Keratinocyte (primary cell): ENCODE measurements around the gene ZFP90. TPM values are rescaled to one million over a fixed set of nuclear protein-coding genes. Genes with fewer than 3 reads are reported as not detected.

Experiments used
- DNase-seq: peaks from one replicate; pipeline ENCODE4 v3.0.0-alpha.2; 2011; ENCODE audit warnings: low read depth, missing footprints, low spot score
- FAIRE-seq: peaks from 2 replicates; lab custom pipeline; 2011; peaks lifted over from hg19 to GRCh38; lab: Jason Lieb, UNC
- H2AFZ ChIP-seq: 2 replicates; pipeline ENCODE4 v1.6.0; 2012; ENCODE audit warnings: low read length, control low read depth, inconsistent platforms; ENCODE audit not compliant: control insufficient read depth
- H3K27ac ChIP-seq: 2 replicates; pipeline ENCODE4 v1.5.1; 2011; ENCODE audit warnings: low read length; ENCODE audit not compliant: control insufficient read depth, insufficient read depth
- H3K27me3 ChIP-seq: 3 replicates; pipeline ENCODE4 v1.6.0; 2011; ENCODE audit warnings: low read length; ENCODE audit not compliant: control insufficient read depth, insufficient read depth; ENCODE audit errors: extremely low read depth
- H3K36me3 ChIP-seq, 2 experiments: 2 replicates in 1 of 2; 3 replicates in 1 of 2; pipeline ENCODE4 v1.5.1; 2011; ENCODE audit warnings: low read length in 2 of 2, mild to moderate bottlenecking in 1 of 2; ENCODE audit not compliant: control insufficient read depth in 2 of 2, insufficient read depth in 2 of 2; ENCODE audit errors: extremely low read depth in 1 of 2
- H3K4me1 ChIP-seq: 3 replicates; pipeline ENCODE4 v1.5.1; 2011; ENCODE audit warnings: low read length; ENCODE audit not compliant: control insufficient read depth, insufficient read depth; ENCODE audit errors: extremely low read depth
- H3K4me2 ChIP-seq: 3 replicates; pipeline ENCODE4 v1.6.0; 2011; ENCODE audit warnings: low read depth, low read length; ENCODE audit not compliant: control insufficient read depth, insufficient read depth; ENCODE audit errors: extremely low read depth
- H3K4me3 ChIP-seq, 3 experiments: fragments of 200-600 bp in 1 of 3; sonication (generic) in 1 of 3; 2 replicates in 2 of 3; 3 replicates in 1 of 3; pipeline ENCODE4 v1.5.1; 2011 to 2016; ENCODE audit warnings: low read length in 3 of 3, mild to moderate bottlenecking in 3 of 3, control low read depth in 2 of 3, inconsistent platforms in 1 of 3, low read depth in 1 of 3, mixed read lengths in 1 of 3, mixed run types in 1 of 3, moderate library complexity in 1 of 3; ENCODE audit not compliant: control insufficient read depth in 2 of 3, insufficient read depth in 2 of 3; ENCODE audit errors: extremely low read depth in 1 of 3
- H3K79me2 ChIP-seq: 2 replicates; pipeline ENCODE4 v1.6.0; 2012; ENCODE audit warnings: low read length; ENCODE audit not compliant: control insufficient read depth, insufficient read depth
- H3K9ac ChIP-seq: 3 replicates; pipeline ENCODE4 v1.6.0; 2011; ENCODE audit warnings: low read length; ENCODE audit not compliant: control insufficient read depth, insufficient read depth; ENCODE audit errors: extremely low read depth
- H3K9me1 ChIP-seq: 3 replicates; pipeline ENCODE4 v1.6.0; 2011; ENCODE audit warnings: low read length; ENCODE audit not compliant: control insufficient read depth, insufficient read depth; ENCODE audit errors: extremely low read depth
- H3K9me3 ChIP-seq: 2 replicates; pipeline ENCODE4 v1.5.1; 2012; ENCODE audit warnings: low read depth, low read length; ENCODE audit not compliant: control insufficient read depth
- H4K20me1 ChIP-seq: 3 replicates; pipeline ENCODE4 v1.6.0; 2011; ENCODE audit warnings: low read length; ENCODE audit not compliant: control insufficient read depth, insufficient read depth; ENCODE audit errors: extremely low read depth
- EZH2 ChIP-seq: IDR thresholded peaks from one replicate; pipeline ENCODE4 v1.6.1; 2012; ENCODE audit warnings: inconsistent platforms, mild to moderate bottlenecking, low read length, moderate library complexity
- dilution Hi-C: fragments of 300-500 bp; cut with MboI; formaldehyde crosslinking; loops from one replicate; pipeline ENCODE4 v1.7.0; 2020; ENCODE audit warnings: low sequenced_read_pairs; ENCODE audit not compliant: extremely low pct_ligation_motif_present
- polyA plus RNA-seq, 5 experiments: library from polyadenylated mRNA; depleted of rRNA in 3 of 5; stranded (reverse) in 3 of 5; stranded (forward) in 1 of 5; unstranded in 1 of 5; fragments of >200 nt; gene quantifications; 1 replicate in 1 of 5; 2 replicates in 3 of 5; 3 replicates in 1 of 5; pipeline versions ENCODE4 v1.2.1 to v1.2.3, GENCODE V29; 2011 to 2012; ENCODE audit warnings: missing spikeins in 2 of 5, low read depth in 1 of 5, low replicate concordance in 1 of 5
- TF ChIP-seq, protein P1 (sequence below), 3 experiments: IDR thresholded peaks in 1 of 3; conservative IDR thresholded peaks in 1 of 3; optimal IDR thresholded peaks in 1 of 3; 2 replicates in 2 of 3; 3 replicates in 1 of 3; pipeline versions ENCODE3 to v1.5.1; 2011; ENCODE audit warnings: low read length in 3 of 3, mild to moderate bottlenecking in 3 of 3, moderate library complexity in 2 of 3, control low read depth in 1 of 3, inconsistent platforms in 1 of 3; ENCODE audit not compliant: insufficient read depth in 2 of 3; ENCODE audit errors: extremely low read depth in 1 of 3

Gene ZFP90
- polyA plus RNA-seq, 1 donor (not counting 4 experiments of a cell fraction or from before 2014, with no cell fraction given) = 15.3 TPM

GRCh38 chr16:68529931-68530701, 9.0 kb upstream of the ZFP90 start:
- no peak for DNase-seq

DNA sequence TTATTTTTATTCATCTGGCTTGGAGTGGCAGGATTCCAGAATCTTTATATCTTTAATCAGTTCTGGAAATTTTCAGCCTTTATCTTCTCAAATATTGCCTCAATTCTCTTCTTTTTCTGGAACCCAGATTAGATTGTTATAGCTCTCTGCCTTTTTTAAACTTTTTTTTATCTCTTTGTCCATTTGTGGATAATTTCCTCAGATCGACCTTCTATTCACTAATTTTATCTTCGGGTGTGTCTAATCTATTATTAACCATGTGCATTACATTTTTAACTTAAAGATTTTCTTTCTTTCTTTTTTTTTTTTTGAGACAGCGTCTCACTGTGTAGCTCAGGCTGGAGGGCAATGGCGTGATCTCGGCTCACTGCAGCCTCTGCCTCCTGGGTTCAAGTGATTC, 5.2 kb upstream of the ZFP90 start:
- dilution Hi-C loops = no loop called here
- H3K4me2 ChIP-seq = no peak overlapping the region
- no peak overlapping the region for H2AFZ ChIP-seq
- H3K27me3 ChIP-seq = no peaks in the 10 kb centered on the region
- H4K20me1 ChIP-seq = no peaks in the 10 kb centered on the region
- H3K4me1 ChIP-seq = peaks cover 11% of the 10 kb centered on the region
- FAIRE-seq = no peak
- H3K9me1 ChIP-seq = no peaks in the 10 kb centered on the region
- H3K36me3 ChIP-seq = no peaks in the 10 kb centered on the region
- DNase-seq = no peak
- no peak overlapping the region for H3K4me3 ChIP-seq
- H3K9ac ChIP-seq = no peak overlapping the region
- TF ChIP-seq EZH2 = no peak
- TF ChIP-seq, protein P1, sequence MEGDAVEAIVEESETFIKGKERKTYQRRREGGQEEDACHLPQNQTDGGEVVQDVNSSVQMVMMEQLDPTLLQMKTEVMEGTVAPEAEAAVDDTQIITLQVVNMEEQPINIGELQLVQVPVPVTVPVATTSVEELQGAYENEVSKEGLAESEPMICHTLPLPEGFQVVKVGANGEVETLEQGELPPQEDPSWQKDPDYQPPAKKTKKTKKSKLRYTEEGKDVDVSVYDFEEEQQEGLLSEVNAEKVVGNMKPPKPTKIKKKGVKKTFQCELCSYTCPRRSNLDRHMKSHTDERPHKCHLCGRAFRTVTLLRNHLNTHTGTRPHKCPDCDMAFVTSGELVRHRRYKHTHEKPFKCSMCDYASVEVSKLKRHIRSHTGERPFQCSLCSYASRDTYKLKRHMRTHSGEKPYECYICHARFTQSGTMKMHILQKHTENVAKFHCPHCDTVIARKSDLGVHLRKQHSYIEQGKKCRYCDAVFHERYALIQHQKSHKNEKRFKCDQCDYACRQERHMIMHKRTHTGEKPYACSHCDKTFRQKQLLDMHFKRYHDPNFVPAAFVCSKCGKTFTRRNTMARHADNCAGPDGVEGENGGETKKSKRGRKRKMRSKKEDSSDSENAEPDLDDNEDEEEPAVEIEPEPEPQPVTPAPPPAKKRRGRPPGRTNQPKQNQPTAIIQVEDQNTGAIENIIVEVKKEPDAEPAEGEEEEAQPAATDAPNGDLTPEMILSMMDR (optimal IDR thresholded peaks at IDR 0.05 in 1 of 3, IDR thresholded peaks at IDR 0.05 in 1 of 3, conservative IDR thresholded peaks at IDR 0.05 in 1 of 3; ENCODE audit: extremely low read depth in 1 of 3, insufficient read depth in 2 of 3, low read length in 3 of 3) = no peak
- H3K9me3 ChIP-seq = no peaks in the 10 kb centered on the region
- no peak overlapping the region for H3K27ac ChIP-seq
- no peaks in the 10 kb centered on the region for H3K79me2 ChIP-seq

More at GRCh38 chr16:68529931-68530701, 9.0 kb upstream of the ZFP90 start:
- peaks cover 13% of the 10 kb centered on the region for H3K4me1 ChIP-seq
- no peaks in the 10 kb centered on the region for H3K9me1 ChIP-seq
- dilution Hi-C loops = no loop called here
- H3K9ac ChIP-seq = peak overlapping the region; percentile 74
- H3K9me3 ChIP-seq = no peaks in the 10 kb centered on the region
- H3K27ac ChIP-seq = no peak overlapping the region
- H4K20me1 ChIP-seq = no peaks in the 10 kb centered on the region
- H3K4me3 ChIP-seq = peak overlapping the region; percentile 80 to 96 (median 82)
- TF ChIP-seq EZH2 = no peak
- TF ChIP-seq, protein P1 (optimal IDR thresholded peaks at IDR 0.05 in 1 of 3, IDR thresholded peaks at IDR 0.05 in 1 of 3, conservative IDR thresholded peaks at IDR 0.05 in 1 of 3; ENCODE audit: extremely low read depth in 1 of 3, insufficient read depth in 2 of 3, low read length in 3 of 3) = no peak
- H3K79me2 ChIP-seq = no peaks in the 10 kb centered on the region
- H2AFZ ChIP-seq = peak overlapping the region; percentile 96
- peak; percentile 69 for FAIRE-seq
- H3K4me2 ChIP-seq = peak overlapping the region; percentile 92
- H3K27me3 ChIP-seq = no peaks in the 10 kb centered on the region
- no peaks in the 10 kb centered on the region for H3K36me3 ChIP-seq
